CD4-positive, alpha-beta T cell treated with Interleukin-6 at 100 ng/mL for 8 hours (primary cell): Measurements from ENCODE around the gene HNF1A.
A peak's percentile ranks its signal among the peaks of the same experiment; 100 is the strongest.

Experiments
- DNase-seq: peaks from one replicate; pipeline ENCODE4 v3.0.0-alpha.2; 2020; ENCODE audit warnings: mixed read lengths, low spot score

The HNF1A gene

GRCh38 chr12:120959111-120959878, 19.0 kb upstream of the HNF1A start:
- no peak for DNase-seq

- no peak for DNase-seq
Measured at GRCh38 chr12:120960657-120961056, 17.7 kb upstream of the HNF1A start.

- no peak for DNase-seq
Measured at GRCh38 chr12:120961604-120962531, 16.5 kb upstream of the HNF1A start.

DNA sequence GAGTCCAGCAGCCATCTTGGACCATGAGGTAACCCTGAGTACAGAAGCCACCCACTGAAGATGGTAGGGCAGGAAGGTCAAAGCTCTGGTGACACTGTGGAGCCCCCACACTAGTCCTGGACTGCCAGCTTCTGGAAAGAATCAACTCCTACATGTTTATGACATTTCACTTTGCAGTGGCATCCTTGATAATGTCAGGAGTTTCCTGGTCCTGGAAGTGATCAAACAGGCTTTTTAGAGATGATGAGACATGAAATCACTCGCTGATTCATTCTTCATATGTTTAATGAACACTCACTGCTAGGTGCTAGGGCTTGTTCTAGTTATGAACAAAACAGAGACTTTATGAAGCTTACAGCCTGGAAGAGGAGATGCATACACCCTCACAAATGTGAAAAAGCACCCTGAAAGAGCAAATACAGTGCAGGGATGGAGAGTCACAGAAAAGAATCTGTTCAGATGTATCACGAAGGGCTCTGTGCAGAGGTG, 15.8 kb upstream of the HNF1A start:
- no peak for DNase-seq

DNA sequence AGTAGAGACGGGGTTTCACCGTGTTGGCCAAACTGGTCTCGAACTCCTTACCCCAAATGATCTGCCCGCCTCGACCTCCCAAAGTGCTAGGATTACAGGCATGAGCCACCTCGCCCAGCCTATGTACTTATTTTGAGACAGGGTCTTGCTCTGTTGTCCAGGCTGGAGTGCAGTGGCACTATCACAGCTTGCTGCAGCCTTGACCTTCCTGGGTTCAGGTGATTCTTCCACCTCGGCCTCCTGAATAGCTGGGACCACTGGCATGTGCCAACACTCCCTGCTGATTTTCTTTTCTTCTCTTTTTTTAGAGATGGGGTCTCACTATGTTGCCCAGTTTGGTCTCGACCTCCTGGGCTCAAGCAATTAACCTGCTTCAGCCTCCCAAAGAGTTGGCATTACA, 14.0 kb upstream of the HNF1A start:
- no peak for DNase-seq

DNA sequence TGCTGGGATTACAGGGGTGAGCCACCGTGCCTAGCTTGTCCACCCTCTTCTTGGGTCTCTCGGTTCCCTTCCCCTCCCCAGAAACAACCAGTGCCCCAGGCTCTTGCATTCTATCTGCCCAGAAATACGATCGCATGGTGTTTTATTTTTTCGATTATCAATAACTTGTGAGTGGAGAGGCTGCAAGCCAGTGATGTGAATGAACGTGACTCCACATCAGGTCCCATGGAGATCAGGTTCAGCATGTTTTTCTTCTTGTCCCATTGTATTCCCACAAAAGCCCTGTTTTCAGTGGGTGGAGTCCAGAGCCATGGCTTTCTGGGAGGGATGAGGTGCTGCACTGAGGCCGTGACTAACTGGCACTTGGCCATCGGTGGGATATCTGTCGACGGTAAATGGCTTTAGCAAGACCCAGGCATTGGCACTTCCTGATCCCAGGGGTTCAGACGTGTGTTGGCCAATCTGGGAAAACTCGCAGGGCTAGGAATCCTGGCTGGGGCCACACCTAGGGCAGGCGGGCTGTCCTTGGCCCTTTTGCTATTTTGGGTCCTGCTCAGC, 12.7 kb upstream of the HNF1A start:
- DNase-seq, result no peak

DNA sequence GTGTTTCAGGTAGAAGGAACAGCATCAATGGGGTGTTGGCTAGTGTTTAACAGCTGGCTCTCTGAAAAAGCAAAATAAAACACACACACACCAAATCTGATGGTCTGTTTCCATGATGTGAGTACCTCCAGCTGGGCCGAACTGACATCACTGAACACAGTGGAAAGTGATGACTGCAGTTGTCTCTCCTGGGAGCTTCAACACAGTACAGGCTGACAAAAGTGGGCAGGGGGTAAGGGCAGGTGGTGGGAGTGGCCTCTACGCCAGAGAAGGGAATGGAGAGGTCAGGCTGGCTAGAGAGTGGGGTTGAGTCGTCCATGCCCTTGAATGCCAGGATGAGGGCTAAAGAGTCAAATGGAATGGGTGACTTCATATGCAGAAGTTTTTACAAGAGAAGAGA, 8.0 kb upstream of the HNF1A start:
- no peak for DNase-seq

GRCh38 chr12:120971299-120972180, 6.8 kb upstream of the HNF1A start:
- peak; percentile 62 for DNase-seq

- DNase-seq, result no peak
Measured at GRCh38 chr12:120972870-120973543, 5.3 kb upstream of the HNF1A start.

- DNase-seq, result no peak
Measured at GRCh38 chr12:120977531-120978295, 630 bp upstream of the HNF1A start.

- no peak for DNase-seq
Measured at GRCh38 chr12:120979220-120979861, 998 bp downstream of the HNF1A start.

DNA sequence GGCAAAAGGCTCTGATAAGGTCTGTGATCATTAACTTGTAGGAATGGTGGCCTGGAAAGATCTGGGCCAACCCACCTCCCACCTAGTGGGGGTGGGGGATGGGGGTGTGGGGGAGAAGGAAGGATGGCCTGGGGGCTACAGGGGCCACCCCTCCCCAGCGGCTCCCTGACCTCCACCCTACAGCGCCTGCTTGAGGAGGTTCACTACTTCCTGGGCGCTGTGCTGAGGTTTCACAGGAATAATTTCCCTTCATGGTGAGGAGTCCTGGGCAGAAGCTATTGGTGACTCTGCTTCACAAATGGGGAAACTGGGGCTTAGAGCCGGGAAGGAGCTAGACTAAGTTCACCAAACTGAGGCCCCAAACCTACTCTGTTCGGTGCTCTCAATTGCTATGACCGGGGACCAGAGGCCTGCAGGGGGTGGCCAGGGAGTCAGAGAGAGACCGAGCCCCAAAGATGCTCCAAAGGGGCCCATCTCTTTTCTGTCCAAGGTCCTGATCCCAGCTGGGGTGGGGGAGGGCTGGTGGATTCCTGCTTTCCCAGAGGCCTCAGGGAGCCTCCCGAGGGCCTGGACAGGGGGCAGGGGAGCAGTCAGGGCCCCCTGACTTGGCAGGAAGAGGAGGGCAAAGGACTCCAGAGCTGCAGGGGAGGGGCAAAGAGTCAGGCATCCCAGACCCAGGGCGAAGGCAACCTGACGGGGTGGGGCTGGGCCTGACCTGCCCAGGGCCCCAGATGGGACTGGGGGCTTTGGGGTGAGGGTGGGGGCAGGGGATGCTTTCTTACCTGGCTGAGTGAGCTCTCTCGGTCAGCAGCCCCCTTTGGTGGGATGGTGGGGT, 1.7 kb downstream of the HNF1A start:
- DNase-seq, result no peak

GRCh38 chr12:120980800-120981368, 2.5 kb downstream of the HNF1A start:
- no peak for DNase-seq

DNA sequence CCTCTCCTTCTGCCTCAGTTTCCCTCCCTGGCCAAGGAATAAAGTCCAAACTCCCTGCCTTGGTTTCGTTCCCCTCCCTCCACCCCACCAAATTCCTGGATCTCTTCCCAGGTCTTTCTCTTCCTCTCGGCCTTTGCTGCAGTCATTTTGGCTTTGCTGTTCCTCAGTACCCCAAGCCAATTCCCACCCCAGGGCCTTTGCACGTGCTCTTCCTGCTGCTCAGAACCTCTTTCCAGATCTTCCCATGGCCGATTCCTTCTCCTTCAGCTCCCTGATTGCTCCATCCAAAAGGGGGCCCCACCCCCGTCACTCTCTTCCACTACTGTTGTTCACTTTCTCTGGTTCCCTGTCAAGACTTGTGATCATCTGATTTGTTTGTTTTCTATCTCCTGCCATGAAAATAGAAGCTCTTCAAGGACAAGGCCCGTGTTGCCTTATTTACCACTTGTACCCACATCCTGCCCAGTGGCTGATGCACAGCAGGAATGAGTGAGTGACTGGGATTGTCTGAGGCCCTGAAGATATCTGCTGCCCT, 3.1 kb downstream of the HNF1A start:
- DNase-seq, result no peak

DNA sequence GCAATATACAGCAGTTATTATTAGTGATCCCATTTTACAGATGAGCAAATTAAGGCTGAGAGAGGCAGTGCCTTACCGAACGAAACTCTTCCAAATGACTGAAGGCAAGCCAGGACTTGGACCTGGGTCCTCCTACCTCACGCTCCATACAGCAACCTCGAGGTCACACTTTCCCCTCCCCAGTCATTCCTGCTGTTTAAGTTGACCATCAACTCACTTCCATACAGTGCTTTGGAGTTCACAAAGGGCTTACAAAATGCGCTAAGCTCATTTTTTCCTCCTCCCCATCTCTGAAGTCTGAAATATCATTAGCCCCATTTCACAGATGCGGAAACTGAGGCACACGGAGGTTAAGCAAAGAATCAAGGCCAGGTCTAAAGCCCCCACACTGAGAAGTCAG, 4.3 kb downstream of the HNF1A start:
- no peak for DNase-seq

DNA sequence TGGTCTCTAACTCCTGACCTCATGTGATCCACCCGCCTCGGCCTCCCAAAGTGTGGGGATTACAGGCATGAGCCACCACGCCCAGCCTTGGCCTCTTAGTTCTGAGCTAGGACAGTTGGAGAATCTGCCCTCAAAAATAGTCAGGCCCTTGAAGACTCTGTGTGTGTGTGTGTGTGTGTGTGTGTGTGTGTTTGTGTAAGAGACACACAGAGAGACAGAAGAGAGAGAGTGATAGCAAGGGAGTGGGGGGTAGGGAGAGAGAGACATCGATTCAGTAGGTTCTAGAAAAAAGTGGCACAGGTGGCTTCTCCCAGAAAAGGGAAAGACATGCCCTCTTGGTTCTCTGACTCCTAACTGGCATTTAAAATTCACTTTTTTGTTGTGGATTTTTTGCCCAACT, 5.4 kb downstream of the HNF1A start:
- no peak for DNase-seq

- no peak for DNase-seq
Measured at GRCh38 chr12:120984351-120984898, 6.1 kb downstream of the HNF1A start.

GRCh38 chr12:120988234-120988633, 9.9 kb downstream of the HNF1A start:
- DNase-seq, result no peak
